Tongue (tissue), 2 donors: ENCODE results near the gene MYO3B. TPM values are rescaled to one million over a fixed set of nuclear protein-coding genes. Genes with fewer than 3 reads are reported as not detected.
A peak's percentile ranks its signal among the peaks of the same experiment; 100 is the strongest.
"Not testable (repeated sequence)": the region's sequence is repeated elsewhere in the genome, so short reads cannot be mapped to it uniquely, and the experiment has no call there.

Experiments
- DNase-seq: peaks from one replicate; pipeline ENCODE4 v3.0.0-alpha.2; 2015
- total RNA-seq: library from RNA; depleted of rRNA; stranded (reverse); fragments of >200 nt; gene quantifications from one replicate; pipeline ENCODE4 v1.2.3, GENCODE V29; 2014

MYO3B gene
- total RNA-seq, 1 donor from 2014 or later: 1.8 TPM

DNA sequence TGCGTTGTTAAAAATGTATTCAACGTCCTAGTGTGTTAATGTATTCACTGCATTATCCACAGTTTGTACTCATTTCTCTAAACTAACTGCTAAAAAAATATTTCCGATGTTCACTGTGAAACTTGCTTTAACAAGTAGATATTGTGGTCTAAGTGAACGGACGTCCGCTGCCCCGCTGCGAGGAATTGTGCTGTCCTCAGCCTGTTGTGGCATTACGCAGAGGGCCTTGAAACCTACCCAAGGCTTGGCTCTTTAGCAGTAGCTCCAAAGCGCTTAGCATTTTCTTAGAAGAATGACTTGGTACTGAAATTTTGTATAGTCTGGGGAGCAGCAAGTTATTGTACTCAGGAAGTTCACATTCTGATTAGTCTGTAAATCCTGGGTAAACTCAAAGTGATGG is 400.7 kb downstream of the MYO3B start:
- peak; percentile 13 for DNase-seq

DNA sequence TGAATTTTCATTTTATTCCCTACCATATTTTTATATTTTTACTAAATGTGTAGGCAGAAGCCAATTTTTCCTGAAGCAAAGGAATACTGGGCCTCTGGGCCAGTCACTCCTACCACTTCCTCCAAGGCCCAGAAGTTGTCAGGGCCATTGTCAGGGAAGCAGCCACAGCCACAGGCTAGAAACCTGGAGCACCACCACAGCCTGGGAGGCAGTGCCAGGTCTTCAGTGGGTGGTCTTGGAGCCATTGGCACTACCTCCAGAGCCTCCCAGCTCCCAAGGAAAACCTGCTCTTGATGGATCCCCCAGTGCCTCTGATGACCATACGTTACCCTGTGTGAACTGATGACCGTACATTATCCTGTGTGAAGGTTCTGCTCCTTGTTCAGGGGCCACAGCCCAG is 401.6 kb downstream of the MYO3B start:
- DNase-seq: no peak

DNA sequence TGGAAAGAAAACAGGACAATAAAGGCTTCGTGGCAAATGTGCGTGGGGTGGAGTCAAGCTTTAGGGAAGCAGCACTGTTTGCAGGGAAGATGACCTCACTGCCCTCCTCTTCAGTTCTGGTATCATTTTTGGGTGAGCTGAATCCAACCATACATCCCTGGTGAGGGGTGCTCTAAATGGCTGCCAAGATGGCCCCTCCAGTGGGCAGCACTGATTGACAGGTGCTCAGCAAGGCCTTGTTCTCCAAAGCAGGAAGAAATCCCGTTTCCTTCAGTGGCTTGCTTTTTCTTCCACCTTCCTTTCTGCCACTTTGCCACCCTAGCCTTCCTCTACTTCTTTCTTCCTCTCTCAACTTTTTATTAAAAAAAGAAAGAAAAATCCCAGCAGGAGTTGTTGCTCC is 404.4 kb downstream of the MYO3B start:
- DNase-seq: no peak

GRCh38 chr2:170582751-170583463 is 405.0 kb downstream of the MYO3B start:
- DNase-seq: no peak

DNA sequence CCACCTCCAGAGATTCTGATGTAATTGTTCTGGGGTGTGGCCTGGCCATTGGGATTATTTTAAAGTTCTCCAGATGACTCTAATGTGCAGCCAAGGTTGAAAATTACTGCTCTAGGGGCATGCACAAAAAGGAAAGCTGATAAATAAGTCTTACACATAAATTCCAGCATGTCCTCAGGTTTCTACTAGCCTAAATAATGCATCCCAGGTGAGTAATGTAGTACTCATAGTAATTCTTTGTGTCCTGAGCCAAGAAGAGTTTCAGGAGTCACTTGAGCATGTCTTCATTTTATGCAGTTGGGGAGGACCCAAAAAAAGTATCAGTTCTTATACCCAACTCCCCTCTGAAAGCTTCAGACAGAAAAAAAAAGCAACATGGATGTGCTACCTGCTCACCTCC is 407.1 kb downstream of the MYO3B start:
- DNase-seq: no peak

DNA sequence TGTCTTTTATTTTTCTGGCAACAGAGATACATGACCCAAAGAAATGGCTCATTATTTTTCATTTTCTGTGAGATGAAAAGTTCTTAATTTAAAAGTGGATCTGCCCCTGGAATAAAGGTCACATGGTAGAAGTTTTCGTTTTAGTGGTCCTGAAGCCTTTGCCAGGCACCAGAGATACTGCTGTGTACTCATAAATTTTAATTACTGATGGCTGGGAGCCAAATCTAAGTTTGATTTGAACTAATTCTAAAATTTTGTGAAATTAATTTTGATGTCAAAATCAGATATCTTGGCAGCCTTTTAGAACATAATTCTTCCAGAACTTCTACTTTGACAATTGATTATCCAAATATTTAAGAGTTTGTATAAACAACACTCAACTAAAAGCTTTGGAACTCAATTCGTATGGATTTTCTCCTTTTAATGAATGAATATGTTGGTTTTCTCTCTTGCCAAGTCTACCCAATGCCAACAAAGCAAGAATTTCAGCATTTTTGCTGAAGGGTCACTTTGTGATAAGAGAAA is 408.7 kb downstream of the MYO3B start:
- no peak for DNase-seq

DNA sequence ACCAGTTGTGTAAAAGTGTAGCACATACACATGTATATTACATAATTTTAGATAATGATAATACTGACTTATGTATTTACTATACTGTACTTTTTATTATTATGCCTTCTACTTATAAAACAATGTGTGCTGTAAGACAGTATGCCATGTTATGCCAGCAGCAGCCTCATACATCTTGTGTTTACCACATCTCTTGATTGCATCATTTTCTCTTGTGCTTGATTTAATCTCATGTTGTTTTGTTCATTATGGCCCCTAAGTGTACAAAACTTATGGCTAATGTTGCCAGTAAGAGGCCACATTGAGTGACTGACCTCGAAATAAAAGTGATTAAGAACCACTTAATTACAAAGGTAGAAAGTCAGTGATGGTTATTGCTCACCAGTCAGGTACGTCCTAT is 409.2 kb downstream of the MYO3B start:
- no peak for DNase-seq

- DNase-seq: no peak
These were observed 410.0 kb downstream of the MYO3B start for GRCh38 chr2:170587922-170588321.

- DNase-seq: no peak
These were observed 410.8 kb downstream of the MYO3B start for GRCh38 chr2:170588729-170589128.

DNA sequence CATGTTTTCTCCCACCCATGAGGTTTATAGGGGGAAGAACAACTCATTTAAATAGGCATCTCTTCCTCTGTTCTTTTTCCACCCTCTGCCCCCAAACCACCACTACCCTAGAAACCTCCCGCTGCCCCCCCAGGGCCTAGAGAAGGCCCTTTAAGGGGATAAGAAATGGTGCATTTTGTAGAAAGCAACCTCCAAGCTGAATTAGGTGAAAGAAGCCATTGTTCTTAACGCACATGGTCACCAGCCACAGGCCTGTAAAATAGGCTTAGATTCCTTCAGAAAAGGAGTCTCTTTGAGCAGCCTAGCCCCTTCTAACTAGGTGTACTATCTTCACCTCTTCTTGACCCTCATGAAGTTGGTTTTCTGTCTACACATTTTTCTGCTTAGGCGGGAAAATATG is 418.6 kb downstream of the MYO3B start:
- DNase-seq: no peak

DNA sequence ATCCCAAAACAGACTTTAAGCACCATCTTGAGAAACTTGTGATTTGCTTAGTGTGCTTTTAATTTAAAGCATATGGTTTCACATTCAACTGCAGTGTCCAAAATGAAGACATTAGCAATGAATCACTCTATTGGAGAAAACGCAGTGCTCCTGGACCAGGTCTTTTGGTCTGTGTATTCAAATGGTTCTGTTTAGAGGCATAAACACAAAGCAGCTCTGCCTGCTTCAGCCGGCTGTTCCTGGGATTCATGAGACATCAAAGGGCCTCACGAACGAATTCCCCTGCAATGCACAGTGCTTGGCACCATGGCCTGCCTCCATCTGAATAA is 420.1 kb downstream of the MYO3B start:
- DNase-seq: peak; percentile 79

- DNase-seq: no peak
These were observed 423.5 kb downstream of the MYO3B start for GRCh38 chr2:170601489-170601888.

- DNase-seq: no peak
These were observed 427.9 kb downstream of the MYO3B start for GRCh38 chr2:170605862-170606261.

- no peak for DNase-seq
These were observed 429.2 kb downstream of the MYO3B start for GRCh38 chr2:170607171-170607570.

GRCh38 chr2:170610615-170611014 is 432.7 kb downstream of the MYO3B start:
- no peak for DNase-seq

DNA sequence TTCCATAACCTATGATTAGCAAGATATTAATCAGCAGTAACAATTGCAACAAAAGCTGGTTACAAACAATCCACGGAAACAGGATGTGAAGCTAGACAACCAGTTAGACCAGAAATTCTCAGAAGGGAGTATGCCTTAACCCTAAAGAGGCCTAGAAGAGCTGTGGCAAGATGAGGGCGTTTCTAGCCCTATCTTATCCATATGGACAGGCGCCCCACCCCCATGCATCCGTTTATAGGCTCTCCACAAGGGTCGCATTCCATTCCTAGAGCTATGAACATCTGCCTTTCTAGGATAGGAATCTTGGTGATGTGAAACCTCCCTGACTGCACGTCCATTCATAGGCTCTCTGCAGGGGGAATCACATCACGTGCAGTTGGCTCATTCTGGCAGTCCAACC is 441.0 kb downstream of the MYO3B start:
- not testable (repeated sequence) for DNase-seq

DNA sequence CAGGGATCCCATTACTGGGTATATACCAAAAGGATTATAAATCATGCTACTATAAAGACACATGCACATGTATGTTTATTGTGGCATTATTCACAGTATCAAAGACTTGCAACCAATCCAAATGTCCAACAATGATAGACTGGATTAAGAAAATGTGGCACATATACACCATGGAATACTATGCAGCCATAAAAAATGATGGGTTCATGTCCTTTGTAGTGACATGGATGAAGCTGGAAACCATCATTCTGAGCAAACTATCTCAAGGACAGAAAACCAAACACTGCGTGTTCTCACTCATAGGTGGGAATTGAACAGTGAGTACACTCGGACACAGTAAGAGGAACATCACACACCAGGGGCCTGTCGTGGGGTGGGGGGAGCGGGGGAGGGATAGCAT is 457.1 kb downstream of the MYO3B start:
- not testable (repeated sequence) for DNase-seq

- DNase-seq: no peak
These were observed 461.7 kb downstream of the MYO3B start for GRCh38 chr2:170639635-170640034.

- DNase-seq: no peak
These were observed 464.0 kb downstream of the MYO3B start for GRCh38 chr2:170641961-170642360.

- no peak for DNase-seq
These were observed 465.4 kb downstream of the MYO3B start for GRCh38 chr2:170643346-170643745.

- DNase-seq: no peak
These were observed 469.9 kb downstream of the MYO3B start for GRCh38 chr2:170647741-170648436.

DNA sequence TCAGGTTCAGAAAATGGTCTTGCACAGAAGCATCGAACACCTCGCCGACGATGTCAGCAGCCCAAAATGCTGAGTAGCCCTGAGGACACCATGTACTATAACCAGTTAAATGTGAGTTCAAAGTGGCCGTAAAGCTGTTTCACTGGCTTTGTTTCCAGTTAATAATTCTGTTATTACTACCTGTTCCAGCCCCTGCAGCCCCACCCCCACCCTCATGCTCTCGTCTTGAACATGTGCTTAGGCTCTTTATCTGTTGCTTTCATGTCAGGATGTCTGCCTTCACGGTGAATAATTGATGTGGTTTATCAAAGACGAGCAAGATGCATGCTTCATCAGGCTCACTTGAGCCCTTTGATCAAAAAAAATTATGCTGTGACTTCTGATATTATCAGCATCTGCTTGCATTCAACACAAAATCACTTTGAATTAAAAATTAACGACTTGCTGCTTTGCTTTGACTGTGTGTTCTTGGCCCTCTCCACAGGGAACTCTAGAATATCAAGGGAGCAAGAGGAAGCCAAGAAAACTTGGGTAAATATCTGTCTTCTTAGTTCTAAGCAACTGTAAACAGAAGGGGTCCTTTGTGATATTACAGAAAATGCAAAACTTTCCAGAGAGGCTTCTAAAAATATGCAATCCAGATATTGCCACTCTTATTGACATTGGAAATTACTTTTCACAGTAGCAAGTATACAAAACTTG is 473.8 kb downstream of the MYO3B start:
- DNase-seq: no peak
